Measurements from ENCODE around the gene CSTB. TPM values are rescaled to one million over a fixed set of nuclear protein-coding genes. Genes with fewer than 3 reads are reported as not detected.

Gene CSTB
- total and polyA plus RNA-seq, 2 experiments from 2014 or later, result 24.1 to 120 TPM

- Histone ChIP-seq H3K27me3 (no peaks in the 10 kb centered on the region), H3K27ac (no peak overlapping the region), H3K4me2 (no peak overlapping the region), H2AFZ (no peak overlapping the region), H4K20me1 (ENCODE audit: insufficient read depth, poor library complexity, severe bottlenecking) (no peaks in the 10 kb centered on the region), H3K4me1 (ENCODE audit: insufficient read depth) (no peaks in the 10 kb centered on the region), H3K79me2 (no peaks in the 10 kb centered on the region), H3K36me3 (replicated peaks; ENCODE audit: insufficient read depth, low read depth) (no peaks in the 10 kb centered on the region), H3K9me2 (replicated peaks; ENCODE audit: insufficient read depth) (no peaks in the 10 kb centered on the region), H3K9me3 (ENCODE audit: low read depth) (no peaks in the 10 kb centered on the region), H3K4me3 (no peak overlapping the region)
- no peak for DNase-seq (ENCODE audit: low spot score)
- WGBS (ENCODE audit: low lambda C conversion rate, missing lambda C conversion rate), result 75% methylated on average over 28 of the region's 28 CpGs
- TF ChIP-seq EZH2phosphoT487 (IDR thresholded peaks at IDR 0.05; ENCODE audit: low read depth, severe bottlenecking, unreplicated experiment) (no peak), EZH2 (IDR thresholded peaks at IDR 0.05; ENCODE audit: borderline replicate concordance) (no peak)
- TF ChIP-seq, protein P1, sequence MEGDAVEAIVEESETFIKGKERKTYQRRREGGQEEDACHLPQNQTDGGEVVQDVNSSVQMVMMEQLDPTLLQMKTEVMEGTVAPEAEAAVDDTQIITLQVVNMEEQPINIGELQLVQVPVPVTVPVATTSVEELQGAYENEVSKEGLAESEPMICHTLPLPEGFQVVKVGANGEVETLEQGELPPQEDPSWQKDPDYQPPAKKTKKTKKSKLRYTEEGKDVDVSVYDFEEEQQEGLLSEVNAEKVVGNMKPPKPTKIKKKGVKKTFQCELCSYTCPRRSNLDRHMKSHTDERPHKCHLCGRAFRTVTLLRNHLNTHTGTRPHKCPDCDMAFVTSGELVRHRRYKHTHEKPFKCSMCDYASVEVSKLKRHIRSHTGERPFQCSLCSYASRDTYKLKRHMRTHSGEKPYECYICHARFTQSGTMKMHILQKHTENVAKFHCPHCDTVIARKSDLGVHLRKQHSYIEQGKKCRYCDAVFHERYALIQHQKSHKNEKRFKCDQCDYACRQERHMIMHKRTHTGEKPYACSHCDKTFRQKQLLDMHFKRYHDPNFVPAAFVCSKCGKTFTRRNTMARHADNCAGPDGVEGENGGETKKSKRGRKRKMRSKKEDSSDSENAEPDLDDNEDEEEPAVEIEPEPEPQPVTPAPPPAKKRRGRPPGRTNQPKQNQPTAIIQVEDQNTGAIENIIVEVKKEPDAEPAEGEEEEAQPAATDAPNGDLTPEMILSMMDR (IDR thresholded peaks at IDR 0.05; ENCODE audit: poor library complexity), result no peak
Measured at GRCh38 chr21:43814215-43815106, 38.4 kb upstream of the CSTB start.

DNA sequence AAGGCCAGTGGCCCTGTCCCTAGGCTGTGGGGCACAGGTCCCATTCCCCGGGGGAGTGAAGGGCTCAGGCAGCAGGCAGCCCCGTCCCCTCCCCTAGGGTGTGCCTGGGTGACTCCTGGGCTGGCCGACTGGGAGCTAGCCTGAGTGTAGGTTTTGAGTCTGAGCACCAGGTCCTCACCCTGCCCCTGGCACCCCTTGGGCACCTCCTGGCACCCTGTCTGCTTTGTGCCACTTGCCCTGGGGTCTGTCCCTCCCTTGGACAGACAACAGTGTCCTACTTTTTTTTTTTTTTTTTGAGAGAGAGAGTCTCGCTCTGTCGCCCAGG, 37.5 kb upstream of the CSTB start:
- Histone ChIP-seq H3K4me1 (ENCODE audit: insufficient read depth) (no peaks in the 10 kb centered on the region), H4K20me1 (ENCODE audit: insufficient read depth, poor library complexity, severe bottlenecking) (no peaks in the 10 kb centered on the region), H3K9me3 (ENCODE audit: low read depth) (no peaks in the 10 kb centered on the region), H3K9me2 (replicated peaks; ENCODE audit: insufficient read depth) (no peaks in the 10 kb centered on the region), H3K4me3 (no peak overlapping the region), H3K36me3 (replicated peaks; ENCODE audit: insufficient read depth, low read depth) (no peaks in the 10 kb centered on the region), H3K4me2 (no peak overlapping the region), H3K79me2 (no peaks in the 10 kb centered on the region), H2AFZ (no peak overlapping the region), H3K27me3 (no peaks in the 10 kb centered on the region), H3K27ac (no peak overlapping the region)
- TF ChIP-seq, protein P1 (IDR thresholded peaks at IDR 0.05; ENCODE audit: poor library complexity), result no peak
- TF ChIP-seq EZH2phosphoT487 (IDR thresholded peaks at IDR 0.05; ENCODE audit: low read depth, severe bottlenecking, unreplicated experiment) (no peak), EZH2 (IDR thresholded peaks at IDR 0.05; ENCODE audit: borderline replicate concordance) (no peak)
- 96% methylated on average over 4 of the region's 5 CpGs for WGBS (ENCODE audit: low lambda C conversion rate, missing lambda C conversion rate)
- DNase-seq (ENCODE audit: low spot score), result no peak

DNA sequence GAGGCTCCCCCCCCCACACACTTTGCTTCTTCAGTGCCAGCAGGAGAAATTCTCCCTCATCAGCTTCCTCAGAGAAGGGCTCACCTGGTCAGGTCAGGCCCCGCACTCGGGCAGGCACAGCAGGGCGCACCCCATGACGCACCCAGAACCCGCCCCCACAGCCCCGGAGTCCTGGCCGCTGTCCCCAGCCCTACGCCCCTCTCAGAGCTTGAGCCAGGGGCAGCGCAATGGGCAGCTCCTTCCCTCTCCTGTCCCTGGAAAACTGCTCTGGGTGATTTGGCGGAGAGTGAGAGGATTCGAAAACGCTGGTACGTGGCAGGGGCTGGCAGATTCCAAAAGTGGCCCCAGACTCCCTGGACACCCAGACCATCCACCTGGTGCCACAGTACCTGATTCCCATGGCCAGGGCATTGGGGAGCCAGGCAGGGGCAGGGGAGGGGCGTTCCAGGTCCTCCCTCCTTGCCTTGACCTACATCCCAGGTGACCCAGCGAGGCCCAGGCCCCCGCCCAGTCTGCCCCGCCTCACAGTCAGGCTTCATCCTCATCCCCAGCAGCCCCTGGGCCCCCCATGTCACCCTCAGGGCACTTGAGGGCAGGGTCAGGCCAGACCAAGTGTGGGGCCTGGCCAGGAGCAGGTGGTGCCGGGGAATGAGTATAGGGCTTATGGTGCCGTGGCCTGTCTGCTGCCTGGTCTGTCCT, 37.0 kb upstream of the CSTB start:
- no peaks in the 10 kb centered on the region for H3K4me1 ChIP-seq (ENCODE audit: insufficient read depth)
- no peak overlapping the region for H3K4me2 ChIP-seq
- no peak overlapping the region for H3K4me3 ChIP-seq
- no peaks in the 10 kb centered on the region for H4K20me1 ChIP-seq (ENCODE audit: insufficient read depth, poor library complexity, severe bottlenecking)
- 91% methylated on average over 13 of the region's 19 CpGs for WGBS (ENCODE audit: low lambda C conversion rate, missing lambda C conversion rate)
- H3K27ac ChIP-seq, result no peak overlapping the region
- H3K9me3 ChIP-seq (ENCODE audit: low read depth), result no peaks in the 10 kb centered on the region
- H2AFZ ChIP-seq, result no peak overlapping the region
- no peaks in the 10 kb centered on the region for H3K9me2 ChIP-seq (replicated peaks; ENCODE audit: insufficient read depth)
- no peaks in the 10 kb centered on the region for H3K36me3 ChIP-seq (replicated peaks; ENCODE audit: insufficient read depth, low read depth)
- no peak for DNase-seq (ENCODE audit: low spot score)
- TF ChIP-seq EZH2phosphoT487 (IDR thresholded peaks at IDR 0.05; ENCODE audit: low read depth, severe bottlenecking, unreplicated experiment) (no peak), EZH2 (IDR thresholded peaks at IDR 0.05; ENCODE audit: borderline replicate concordance) (no peak)
- TF ChIP-seq, protein P1 (IDR thresholded peaks at IDR 0.05; ENCODE audit: poor library complexity), result no peak
- no peaks in the 10 kb centered on the region for H3K27me3 ChIP-seq
- no peaks in the 10 kb centered on the region for H3K79me2 ChIP-seq

Measured in hepatocyte (in vitro differentiated cells).